PC-3 (cell line): Measurements from ENCODE around the gene CCBE1.

Source experiments
- EZH2 ChIP-seq: fragments of 300-600 bp; sonication (generic); IDR thresholded peaks from one replicate; pipeline ENCODE4 v1.6.1; 2017; ENCODE audit warnings: antibody characterized with exemption, mild to moderate bottlenecking, low read length; ENCODE audit not compliant: unreplicated experiment
- EZH2phosphoT487 ChIP-seq: fragments of 300-600 bp; sonication (generic); IDR thresholded peaks from 2 replicates; pipeline ENCODE4 v1.6.1; 2018; ENCODE audit warnings: mild to moderate bottlenecking, antibody characterized with exemption, low read length, borderline replicate concordance
- TF ChIP-seq, protein P1 (sequence below): fragments of 300-600 bp; sonication (generic); conservative IDR thresholded peaks from 2 replicates; pipeline ENCODE4 v1.5.1; 2017; ENCODE audit warnings: antibody characterized with exemption, low read depth, mild to moderate bottlenecking, low read length

DNA sequence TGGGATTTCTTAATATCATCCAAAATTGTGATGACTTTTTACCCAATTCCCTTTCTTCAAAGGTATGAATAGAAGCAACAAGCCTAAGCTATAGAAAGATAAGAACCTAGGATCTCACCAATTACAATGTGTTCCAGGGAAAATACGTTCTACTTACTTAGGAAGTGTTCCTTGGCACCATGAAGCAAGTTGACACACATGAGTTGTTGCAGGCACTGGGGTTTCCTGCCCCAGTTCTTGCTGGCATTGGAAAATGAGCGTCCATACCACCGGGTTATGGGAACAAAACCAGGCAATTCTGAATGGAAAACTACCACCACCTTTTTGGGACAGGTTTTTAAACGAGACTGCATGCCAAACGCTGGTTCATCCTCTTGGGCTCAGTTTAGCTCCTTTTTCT lies 46.2 kb downstream of the CCBE1 start:
- TF ChIP-seq, protein P1, sequence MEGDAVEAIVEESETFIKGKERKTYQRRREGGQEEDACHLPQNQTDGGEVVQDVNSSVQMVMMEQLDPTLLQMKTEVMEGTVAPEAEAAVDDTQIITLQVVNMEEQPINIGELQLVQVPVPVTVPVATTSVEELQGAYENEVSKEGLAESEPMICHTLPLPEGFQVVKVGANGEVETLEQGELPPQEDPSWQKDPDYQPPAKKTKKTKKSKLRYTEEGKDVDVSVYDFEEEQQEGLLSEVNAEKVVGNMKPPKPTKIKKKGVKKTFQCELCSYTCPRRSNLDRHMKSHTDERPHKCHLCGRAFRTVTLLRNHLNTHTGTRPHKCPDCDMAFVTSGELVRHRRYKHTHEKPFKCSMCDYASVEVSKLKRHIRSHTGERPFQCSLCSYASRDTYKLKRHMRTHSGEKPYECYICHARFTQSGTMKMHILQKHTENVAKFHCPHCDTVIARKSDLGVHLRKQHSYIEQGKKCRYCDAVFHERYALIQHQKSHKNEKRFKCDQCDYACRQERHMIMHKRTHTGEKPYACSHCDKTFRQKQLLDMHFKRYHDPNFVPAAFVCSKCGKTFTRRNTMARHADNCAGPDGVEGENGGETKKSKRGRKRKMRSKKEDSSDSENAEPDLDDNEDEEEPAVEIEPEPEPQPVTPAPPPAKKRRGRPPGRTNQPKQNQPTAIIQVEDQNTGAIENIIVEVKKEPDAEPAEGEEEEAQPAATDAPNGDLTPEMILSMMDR = no peak
- TF ChIP-seq EZH2phosphoT487 (no peak), EZH2 (no peak)
